CD14-positive monocyte (primary cell): ENCODE measurements around the gene POMT1. TPM values are rescaled to one million over a fixed set of nuclear protein-coding genes. Genes with fewer than 3 reads are reported as not detected.

ENCODE experiments used
- DNase-seq, 3 donors: peaks; one replicate each; pipeline ENCODE4 v3.0.0-alpha.2; 2011 to 2022
- H2AFZ ChIP-seq: 2 replicates; pipeline ENCODE4 v1.6.0; 2012; ENCODE audit warnings: mild to moderate bottlenecking, low read depth, low read length, inconsistent platforms; ENCODE audit not compliant: insufficient read depth, poor library complexity, severe bottlenecking
- H3K27ac ChIP-seq, 2 donors: 1 replicate in 1 of 2; 2 replicates in 1 of 2; pipeline ENCODE4 v1.5.1; 2012 to 2013; ENCODE audit warnings: low read length in 2 of 2, control low read depth in 1 of 2, inconsistent platforms in 1 of 2, low read depth in 1 of 2, mild to moderate bottlenecking in 1 of 2
- H3K27me3 ChIP-seq, 2 donors: one replicate each; pipeline versions ENCODE4 v1.6.0 to v1.6.1; 2011 to 2013; ENCODE audit warnings: low read length in 2 of 2; ENCODE audit not compliant: control insufficient read depth in 2 of 2, insufficient read depth in 2 of 2
- H3K36me3 ChIP-seq, 2 donors: replicated peaks in 1 of 2; 1 replicate in 1 of 2; 2 replicates in 1 of 2; pipeline versions ENCODE4 v1.5.1 to v1.6.1; 2012 to 2013; ENCODE audit warnings: low read length in 2 of 2, control low read depth in 1 of 2, inconsistent platforms in 1 of 2, mild to moderate bottlenecking in 1 of 2; ENCODE audit not compliant: insufficient read depth in 2 of 2, control insufficient read depth in 1 of 2
- H3K4me1 ChIP-seq, 2 donors: 1 replicate in 1 of 2; 2 replicates in 1 of 2; pipeline versions ENCODE4 v1.5.1 to v1.6.1; 2012 to 2013; ENCODE audit warnings: low read length in 2 of 2, control low read depth in 1 of 2, inconsistent platforms in 1 of 2, mild to moderate bottlenecking in 1 of 2, moderate library complexity in 1 of 2; ENCODE audit not compliant: insufficient read depth in 2 of 2, control insufficient read depth in 1 of 2
- H3K4me2 ChIP-seq: replicated peaks from 2 replicates; pipeline ENCODE3; 2012; ENCODE audit warnings: low read length, moderate library complexity, mild to moderate bottlenecking; ENCODE audit not compliant: poor library complexity, severe bottlenecking; ENCODE audit errors: extremely low read depth
- H3K4me3 ChIP-seq, 3 experiments: fragments of 200-600 bp in 1 of 3; sonication (generic) in 1 of 3; replicated peaks in 1 of 3; 1 replicate in 2 of 3; 2 replicates in 1 of 3; pipeline ENCODE4 v1.5.1; 2011 to 2013; ENCODE audit warnings: low read length in 3 of 3, mild to moderate bottlenecking in 3 of 3, control low read depth in 2 of 3, low read depth in 2 of 3, inconsistent platforms in 1 of 3, moderate library complexity in 1 of 3
- H3K79me2 ChIP-seq: 2 replicates; pipeline ENCODE4 v1.6.0; 2012; ENCODE audit warnings: mild to moderate bottlenecking, control low read depth, inconsistent platforms, low read length, moderate library complexity; ENCODE audit not compliant: insufficient read depth
- H3K9ac ChIP-seq: 2 replicates; pipeline ENCODE4 v1.6.0; 2017; ENCODE audit warnings: low read length, mild to moderate bottlenecking; ENCODE audit not compliant: insufficient read depth, poor library complexity, severe bottlenecking
- H3K9me3 ChIP-seq, 2 donors: replicated peaks in 1 of 2; 1 replicate in 1 of 2; 2 replicates in 1 of 2; pipeline versions ENCODE4 v1.5.1 to v1.6.1; 2012 to 2013; ENCODE audit warnings: low read length in 2 of 2, control low read depth in 1 of 2; ENCODE audit not compliant: control insufficient read depth in 1 of 2, insufficient read depth in 1 of 2
- H4K20me1 ChIP-seq: 2 replicates; pipeline ENCODE4 v1.6.0; 2012; ENCODE audit warnings: mild to moderate bottlenecking, low read length, control low read depth, moderate library complexity; ENCODE audit not compliant: insufficient read depth
- H3K27ac Mint-ChIP-seq, 7 donors: one replicate each; pipeline ENCODE4 v1.8.0; 2020; ENCODE audit warnings: mild to moderate bottlenecking in 7 of 7, mixed read lengths in 7 of 7, moderate library complexity in 6 of 7, inconsistent platforms in 2 of 7
- H3K27me3 Mint-ChIP-seq, 3 donors: one replicate each; pipeline ENCODE4 v1.8.0; 2021 to 2022; ENCODE audit warnings: low read depth in 3 of 3, mild to moderate bottlenecking in 3 of 3, mixed read lengths in 3 of 3, moderate library complexity in 3 of 3, inconsistent platforms in 1 of 3
- H3K36me3 Mint-ChIP-seq, 2 donors: one replicate each; pipeline ENCODE4 v1.8.0; 2020; ENCODE audit warnings: mixed read lengths in 2 of 2, inconsistent platforms in 1 of 2, mild to moderate bottlenecking in 1 of 2
- H3K4me1 Mint-ChIP-seq: one replicate; pipeline ENCODE4 v1.8.0; 2020; ENCODE audit warnings: mild to moderate bottlenecking, mixed read lengths
- H3K4me3 Mint-ChIP-seq, 2 donors: one replicate each; pipeline ENCODE4 v1.8.0; 2020; ENCODE audit warnings: mild to moderate bottlenecking in 2 of 2, mixed read lengths in 2 of 2, moderate library complexity in 1 of 2
- H3K9me3 Mint-ChIP-seq, 7 donors: one replicate each; pipeline ENCODE4 v1.8.0; 2020 to 2022; ENCODE audit warnings: mixed read lengths in 7 of 7, mild to moderate bottlenecking in 6 of 7, moderate library complexity in 6 of 7, inconsistent platforms in 2 of 7
- WGBS: methylation state at CpG from one replicate; pipeline ENCODE4 v1.1.5; 2013; ENCODE audit warnings: missing lambda C conversion rate; ENCODE audit not compliant: insufficient coverage; 5-methylcytosine and 5-hydroxymethylcytosine counted together
- intact Hi-C, 2 donors: fragments of 100-400 bp; cut with micrococcal nuclease; formaldehyde crosslinking; loops; one replicate each; pipeline versions ENCODE4 v1.15.0 to v1.15.1; 2023
- polyA plus RNA-seq, 3 donors: library from polyadenylated mRNA; depleted of rRNA in 1 of 3; unstranded in 2 of 3; stranded (reverse) in 1 of 3; fragments of 300-500 nt in 2 of 3; fragments of >200 nt in 1 of 3; fragmentation: Illumina TruSeq in 2 of 3; gene quantifications; 1 replicate in 2 of 3; 2 replicates in 1 of 3; pipeline ENCODE4 v1.2.3, GENCODE V29; 2012 to 2021
- TF ChIP-seq, protein P1 (sequence below): fragments of 200-600 bp; IDR thresholded peaks from one replicate; pipeline ENCODE4 v1.8.0; 2022; ENCODE audit warnings: antibody characterized with exemption, mild to moderate bottlenecking

The POMT1 gene
- polyA plus RNA-seq, 3 donors = 5.9 to 22.3 (median 7.5) TPM

DNA sequence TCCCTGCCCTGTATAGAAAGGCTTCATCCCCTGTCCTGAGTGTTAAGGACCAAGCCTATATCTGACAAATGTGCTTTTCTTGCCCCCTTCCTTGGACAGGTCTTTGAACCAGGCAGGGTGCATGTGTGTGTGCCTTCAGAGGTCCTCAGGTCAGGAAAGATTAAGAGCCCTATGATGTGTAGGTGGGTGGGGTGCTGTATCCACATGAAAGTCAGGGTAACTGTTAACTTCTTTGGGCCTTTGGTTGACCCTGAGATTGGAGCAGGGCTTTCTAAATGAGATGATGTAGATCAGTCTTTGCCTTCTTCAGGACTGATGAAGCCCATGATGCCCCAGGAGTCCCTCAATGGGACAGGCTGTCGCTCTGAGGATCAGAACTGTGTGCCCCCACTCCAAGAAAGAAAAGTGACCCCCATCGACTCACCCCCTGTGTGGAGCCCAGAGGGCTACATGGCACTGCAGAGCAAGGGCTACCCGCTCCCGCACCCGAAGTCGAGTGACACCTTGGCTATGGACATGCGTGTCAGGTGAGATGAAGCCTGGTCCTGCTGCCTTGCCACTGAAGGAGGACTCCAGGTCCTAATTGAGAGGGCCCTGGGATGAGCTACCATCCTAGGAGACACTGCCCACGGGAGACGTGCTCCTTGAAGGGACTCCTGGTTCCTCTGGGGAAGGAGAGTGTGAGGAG, 29.4 kb upstream of the POMT1 start:
- no peak overlapping the region for H3K9ac ChIP-seq
- H3K4me3 Mint-ChIP-seq = no peak overlapping the region
- intact Hi-C loops = no loop called here
- no peaks in the 10 kb centered on the region for H3K4me1 ChIP-seq
- peaks cover 95 to 99% of the 10 kb centered on the region in 2 donors for H3K36me3 ChIP-seq
- no peak for DNase-seq
- peaks cover 85 to 97% of the 10 kb centered on the region in 2 donors for H3K36me3 Mint-ChIP-seq
- TF ChIP-seq, protein P1, sequence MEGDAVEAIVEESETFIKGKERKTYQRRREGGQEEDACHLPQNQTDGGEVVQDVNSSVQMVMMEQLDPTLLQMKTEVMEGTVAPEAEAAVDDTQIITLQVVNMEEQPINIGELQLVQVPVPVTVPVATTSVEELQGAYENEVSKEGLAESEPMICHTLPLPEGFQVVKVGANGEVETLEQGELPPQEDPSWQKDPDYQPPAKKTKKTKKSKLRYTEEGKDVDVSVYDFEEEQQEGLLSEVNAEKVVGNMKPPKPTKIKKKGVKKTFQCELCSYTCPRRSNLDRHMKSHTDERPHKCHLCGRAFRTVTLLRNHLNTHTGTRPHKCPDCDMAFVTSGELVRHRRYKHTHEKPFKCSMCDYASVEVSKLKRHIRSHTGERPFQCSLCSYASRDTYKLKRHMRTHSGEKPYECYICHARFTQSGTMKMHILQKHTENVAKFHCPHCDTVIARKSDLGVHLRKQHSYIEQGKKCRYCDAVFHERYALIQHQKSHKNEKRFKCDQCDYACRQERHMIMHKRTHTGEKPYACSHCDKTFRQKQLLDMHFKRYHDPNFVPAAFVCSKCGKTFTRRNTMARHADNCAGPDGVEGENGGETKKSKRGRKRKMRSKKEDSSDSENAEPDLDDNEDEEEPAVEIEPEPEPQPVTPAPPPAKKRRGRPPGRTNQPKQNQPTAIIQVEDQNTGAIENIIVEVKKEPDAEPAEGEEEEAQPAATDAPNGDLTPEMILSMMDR = no peak
- H3K79me2 ChIP-seq = peaks cover 6% of the 10 kb centered on the region
- no peaks in the 10 kb centered on the region for H3K27me3 ChIP-seq
- peaks cover 87% of the 10 kb centered on the region for H4K20me1 ChIP-seq
- peak overlapping the region in 1 of 7 donors; percentile 10 for H3K27ac Mint-ChIP-seq
- WGBS = 100% methylated on average over 2 of the region's 9 CpGs
- no peaks in the 10 kb centered on the region for H3K9me3 ChIP-seq
- peaks cover 0 to 2% (median 0%) of the 10 kb centered on the region in 7 donors for H3K9me3 Mint-ChIP-seq
- no peak overlapping the region for H3K4me3 ChIP-seq
- no peaks in the 10 kb centered on the region for H3K4me1 Mint-ChIP-seq
- H3K27me3 Mint-ChIP-seq = peaks cover 0 to 1% (median 0%) of the 10 kb centered on the region in 3 donors
- H3K4me2 ChIP-seq = no peak overlapping the region
- H2AFZ ChIP-seq = no peak overlapping the region
- peak overlapping the region in 1 of 2 donors; percentile 22 for H3K27ac ChIP-seq

GRCh38 chr9:131473891-131474290, 28.8 kb upstream of the POMT1 start:
- Histone ChIP-seq H3K36me3 (peaks cover 93 to 99% of the 10 kb centered on the region in 2 donors), H3K79me2 (peaks cover 6% of the 10 kb centered on the region), H2AFZ (no peak overlapping the region), H3K9ac (no peak overlapping the region), H4K20me1 (peaks cover 87% of the 10 kb centered on the region), H3K4me2 (no peak overlapping the region), H3K9me3 (no peaks in the 10 kb centered on the region), H3K4me3 (no peak overlapping the region), H3K4me1 (no peaks in the 10 kb centered on the region), H3K27ac (peak overlapping the region in 1 of 2 donors; percentile 10), H3K27me3 (no peaks in the 10 kb centered on the region)
- Mint-ChIP-seq H3K27me3 (peaks cover 0 to 1% (median 0%) of the 10 kb centered on the region in 3 donors), H3K9me3 (peaks cover 0 to 2% (median 0%) of the 10 kb centered on the region in 7 donors), H3K4me1 (no peaks in the 10 kb centered on the region), H3K4me3 (no peak overlapping the region), H3K36me3 (peaks cover 84 to 97% of the 10 kb centered on the region in 2 donors), H3K27ac (peak overlapping the region in 1 of 7 donors; percentile 50)
- DNase-seq = no peak
- 97% methylated on average over 10 of the region's 10 CpGs for WGBS
- intact Hi-C loops = no loop called here
- TF ChIP-seq, protein P1 = no peak
